Prostate gland (tissue), 2 donors: ENCODE measurements around the gene MRPL23.

Experiments
- POLR2A ChIP-seq: fragments of 450-650 bp; IDR thresholded peaks from one replicate; pipeline ENCODE4 v1.6.1; 2016; ENCODE audit warnings: antibody characterized with exemption, mild to moderate bottlenecking
- POLR2AphosphoS5 ChIP-seq: sonication (generic); formaldehyde crosslinking; IDR thresholded peaks from one replicate; pipeline ENCODE4 v1.6.1; 2017; ENCODE audit warnings: antibody characterized with exemption
- TF ChIP-seq, protein P1 (sequence below), 4 experiments: fragments of 200-600 bp in 2 of 4; fragments of 450-650 bp in 2 of 4; sonication (generic) in 2 of 4; IDR thresholded peaks; 1 replicate in 3 of 4; 2 replicates in 1 of 4; pipeline ENCODE4 v1.5.1; 2016 to 2019; ENCODE audit warnings: antibody characterized with exemption in 4 of 4, mild to moderate bottlenecking in 2 of 4, moderate library complexity in 2 of 4

DNA sequence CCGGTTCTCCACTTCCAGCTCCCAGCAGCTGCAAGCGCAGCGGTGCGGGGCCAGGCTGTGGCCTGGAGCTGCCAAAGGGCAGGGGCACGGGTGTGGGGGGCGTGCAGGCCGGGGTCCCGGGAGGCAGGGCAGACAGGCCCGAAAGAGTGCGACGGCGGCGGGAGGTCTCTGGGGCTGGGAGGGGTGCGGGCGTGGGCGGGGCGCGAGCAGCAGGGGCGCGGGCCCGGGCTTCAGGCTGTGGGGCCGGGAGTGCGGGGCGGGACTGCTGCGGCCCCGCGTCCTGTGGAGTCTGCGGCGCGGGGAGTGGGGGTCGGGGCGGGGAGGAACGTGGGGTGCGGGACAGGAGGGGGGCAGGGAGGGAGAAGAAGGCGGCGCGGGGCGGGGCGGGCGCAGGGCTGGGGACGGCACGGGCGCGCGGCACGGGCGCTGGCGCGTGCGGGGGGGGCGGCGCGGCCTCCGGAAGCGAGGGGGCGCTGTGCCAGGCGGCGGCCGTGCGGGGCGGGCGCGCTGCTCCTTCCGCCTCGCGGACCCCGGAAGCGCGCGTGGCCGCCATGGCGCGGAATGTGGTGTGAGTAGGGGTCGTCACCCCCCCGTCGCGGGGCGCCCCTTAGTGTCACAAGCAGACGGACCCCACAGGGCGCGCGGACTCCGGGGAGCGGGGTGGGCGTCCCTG is at the start of gene MRPL23:
- TF ChIP-seq, protein P1, sequence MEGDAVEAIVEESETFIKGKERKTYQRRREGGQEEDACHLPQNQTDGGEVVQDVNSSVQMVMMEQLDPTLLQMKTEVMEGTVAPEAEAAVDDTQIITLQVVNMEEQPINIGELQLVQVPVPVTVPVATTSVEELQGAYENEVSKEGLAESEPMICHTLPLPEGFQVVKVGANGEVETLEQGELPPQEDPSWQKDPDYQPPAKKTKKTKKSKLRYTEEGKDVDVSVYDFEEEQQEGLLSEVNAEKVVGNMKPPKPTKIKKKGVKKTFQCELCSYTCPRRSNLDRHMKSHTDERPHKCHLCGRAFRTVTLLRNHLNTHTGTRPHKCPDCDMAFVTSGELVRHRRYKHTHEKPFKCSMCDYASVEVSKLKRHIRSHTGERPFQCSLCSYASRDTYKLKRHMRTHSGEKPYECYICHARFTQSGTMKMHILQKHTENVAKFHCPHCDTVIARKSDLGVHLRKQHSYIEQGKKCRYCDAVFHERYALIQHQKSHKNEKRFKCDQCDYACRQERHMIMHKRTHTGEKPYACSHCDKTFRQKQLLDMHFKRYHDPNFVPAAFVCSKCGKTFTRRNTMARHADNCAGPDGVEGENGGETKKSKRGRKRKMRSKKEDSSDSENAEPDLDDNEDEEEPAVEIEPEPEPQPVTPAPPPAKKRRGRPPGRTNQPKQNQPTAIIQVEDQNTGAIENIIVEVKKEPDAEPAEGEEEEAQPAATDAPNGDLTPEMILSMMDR (IDR thresholded peaks at IDR 0.05): no peak
- no peak for TF ChIP-seq POLR2A
- TF ChIP-seq POLR2AphosphoS5: no peak
